A549 (cell line): ENCODE data around the gene SLC6A17.

Experiments used
- EP300 ChIP-seq, 2 experiments: fragments of >200 bp; sonication (Bioruptor Twin); formaldehyde crosslinking; IDR thresholded peaks; 2 replicates in 1 of 2; 3 replicates in 1 of 2; pipeline ENCODE4 v1.6.1; 2016 to 2017
- POLR2A ChIP-seq: IDR thresholded peaks from 2 replicates; pipeline ENCODE4 v1.6.1; 2012; ENCODE audit warnings: mild to moderate bottlenecking, low read length
- RFX5 ChIP-seq: fragments of 450-650 bp; IDR thresholded peaks from 2 replicates; pipeline ENCODE4 v1.7.1; 2014; ENCODE audit warnings: antibody characterized with exemption, mild to moderate bottlenecking, moderate library complexity

DNA sequence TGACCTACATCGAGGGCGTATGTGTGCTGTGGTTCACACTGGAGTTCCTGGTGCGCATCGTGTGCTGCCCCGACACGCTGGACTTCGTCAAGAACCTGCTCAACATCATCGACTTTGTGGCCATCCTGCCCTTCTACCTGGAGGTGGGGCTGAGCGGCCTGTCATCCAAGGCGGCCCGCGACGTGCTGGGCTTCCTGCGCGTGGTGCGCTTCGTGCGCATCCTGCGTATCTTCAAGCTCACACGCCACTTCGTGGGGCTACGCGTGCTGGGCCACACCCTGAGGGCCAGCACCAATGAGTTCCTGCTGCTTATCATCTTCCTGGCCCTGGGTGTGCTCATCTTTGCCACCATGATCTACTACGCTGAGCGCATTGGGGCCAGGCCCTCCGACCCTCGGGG, 72.8 kb downstream of the SLC6A17 start:
- no peak for TF ChIP-seq POLR2A
- no peak for TF ChIP-seq RFX5
- TF ChIP-seq EP300 (IDR thresholded peaks at IDR 0.05), result no peak
